Suppressor macrophage (primary cell): ENCODE data around the gene IGFBPL1.
"Not testable (repeated sequence)": the region's sequence is repeated elsewhere in the genome, so short reads cannot be mapped to it uniquely, and the experiment has no call there.

Experiments used
- DNase-seq, 4 experiments: peaks; one replicate each; pipeline ENCODE4 v3.0.0-alpha.2; 2020 to 2022
- total RNA-seq, 17 experiments: gene quantifications; one replicate each; lab custom pipeline; 2026; ENCODE audit warnings: mixed read lengths in 6 of 17, inconsistent platforms in 3 of 17; lab: John Stamatoyannopoulos, UW

Gene IGFBPL1, protein sequence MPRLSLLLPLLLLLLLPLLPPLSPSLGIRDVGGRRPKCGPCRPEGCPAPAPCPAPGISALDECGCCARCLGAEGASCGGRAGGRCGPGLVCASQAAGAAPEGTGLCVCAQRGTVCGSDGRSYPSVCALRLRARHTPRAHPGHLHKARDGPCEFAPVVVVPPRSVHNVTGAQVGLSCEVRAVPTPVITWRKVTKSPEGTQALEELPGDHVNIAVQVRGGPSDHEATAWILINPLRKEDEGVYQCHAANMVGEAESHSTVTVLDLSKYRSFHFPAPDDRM
- 0 to 2.0 (median 0.15) reads per million in 17 experiments for total RNA-seq

DNA sequence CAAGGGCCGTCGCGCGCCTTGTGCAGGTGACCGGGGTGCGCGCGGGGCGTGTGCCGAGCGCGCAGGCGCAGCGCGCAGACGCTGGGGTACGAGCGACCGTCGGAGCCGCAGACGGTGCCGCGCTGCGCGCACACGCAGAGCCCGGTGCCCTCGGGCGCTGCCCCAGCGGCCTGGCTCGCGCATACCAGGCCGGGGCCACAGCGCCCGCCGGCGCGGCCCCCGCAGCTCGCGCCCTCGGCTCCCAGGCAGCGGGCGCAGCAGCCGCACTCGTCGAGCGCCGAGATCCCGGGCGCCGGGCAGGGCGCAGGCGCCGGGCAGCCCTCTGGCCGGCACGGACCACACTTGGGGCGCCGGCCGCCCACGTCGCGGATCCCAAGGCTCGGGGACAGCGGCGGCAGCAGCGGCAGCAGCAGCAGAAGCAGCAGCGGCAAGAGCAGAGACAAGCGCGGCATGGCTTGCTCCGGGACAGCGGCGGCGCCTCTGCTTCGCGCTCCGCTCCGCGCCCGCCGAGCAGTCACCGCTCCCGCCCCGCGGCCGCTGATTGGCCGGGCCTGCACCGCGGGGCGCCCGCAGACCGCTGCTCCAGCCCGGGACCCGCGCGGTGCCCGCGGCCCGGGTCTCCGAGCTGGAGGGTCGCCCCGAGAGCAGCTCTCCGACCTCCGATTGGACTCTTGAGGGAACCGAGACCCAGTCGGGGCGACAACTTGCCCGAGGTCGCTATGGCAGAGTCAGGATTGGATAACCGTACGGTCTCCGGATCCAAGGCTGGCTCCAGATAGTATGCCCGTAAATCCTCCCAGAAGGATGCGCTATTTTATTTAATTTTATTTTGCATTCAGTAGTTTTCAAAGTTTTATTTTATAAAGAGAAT lies at the start of gene IGFBPL1:
TSS of gene IGFBPL1 (minus strand) at position 482 of the 871 bp plus-strand sequence. CDS start at position 452, 30 bp downstream.
- DNase-seq: peak; percentile 20 to 66 (median 32)

DNA sequence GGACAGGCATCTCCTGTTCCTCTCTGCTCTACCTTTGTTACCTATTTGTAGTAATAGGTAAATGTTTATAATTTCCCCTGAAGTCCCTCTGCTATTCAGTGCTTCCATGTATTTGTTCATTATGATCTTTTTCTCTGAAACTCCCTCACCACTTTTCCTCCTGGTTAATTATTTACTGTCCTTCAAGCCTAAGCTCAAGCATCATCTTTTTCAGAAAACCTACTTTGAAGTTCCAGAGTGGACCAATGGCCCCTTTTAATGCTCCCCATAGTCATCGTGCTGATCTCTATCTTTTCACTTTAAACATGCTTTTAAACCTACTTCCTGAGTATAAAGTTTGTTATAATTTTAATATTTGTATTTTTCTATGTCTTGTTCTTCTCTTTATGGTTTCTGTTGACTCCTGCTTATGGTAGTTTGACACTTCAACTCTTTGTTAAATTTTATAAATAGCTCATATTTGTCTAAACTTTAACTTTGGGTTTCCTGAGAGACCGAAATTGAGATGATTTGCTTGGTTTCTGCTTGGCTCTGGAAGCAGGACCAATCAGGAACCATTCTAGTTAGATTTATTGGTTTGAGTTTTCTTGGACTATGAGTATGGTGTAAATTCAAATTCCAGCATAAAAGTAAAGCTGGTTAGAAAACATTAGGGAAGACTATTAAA lies 48.5 kb upstream of the IGFBPL1 start:
- DNase-seq: not testable (repeated sequence)

DNA sequence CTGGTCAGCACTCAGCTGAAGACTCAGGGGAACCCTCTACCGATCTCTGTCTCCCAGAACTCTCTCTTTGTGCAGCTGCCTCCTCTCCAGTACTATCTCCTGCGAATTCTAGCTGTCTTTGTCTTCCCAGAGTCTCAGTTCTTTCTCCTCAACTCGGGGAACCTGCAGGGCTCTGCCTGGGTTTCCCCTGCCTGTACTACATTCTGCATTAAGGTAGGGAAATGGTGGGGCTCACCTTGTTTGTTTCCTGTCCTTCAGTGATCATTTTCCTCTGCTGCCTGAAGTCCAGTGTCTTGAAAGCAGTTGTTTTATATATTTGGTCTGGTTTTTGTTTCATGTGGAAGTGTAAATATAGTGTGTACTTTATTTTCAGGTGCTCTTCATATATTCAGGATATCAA lies 43.1 kb upstream of the IGFBPL1 start:
- no peak for DNase-seq

DNA sequence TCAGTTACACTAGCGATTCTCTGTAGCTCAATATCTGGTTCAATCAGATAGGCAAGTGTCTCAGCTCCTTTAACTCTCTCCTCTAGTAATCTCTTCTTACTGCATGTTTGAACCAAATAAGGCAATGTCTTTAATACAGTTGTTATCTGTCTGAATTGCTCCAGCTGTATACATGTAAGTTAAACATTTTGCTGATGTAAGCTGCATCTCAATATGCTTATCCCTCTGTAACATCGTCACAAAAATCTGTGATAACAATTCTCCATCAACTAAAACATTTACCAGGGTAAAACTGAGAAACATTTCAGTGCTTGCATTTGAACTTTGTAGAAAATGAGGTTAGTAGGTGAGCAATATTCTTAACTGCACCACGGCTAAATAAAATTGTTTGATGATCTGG lies 29.6 kb upstream of the IGFBPL1 start:
- DNase-seq: no peak

DNA sequence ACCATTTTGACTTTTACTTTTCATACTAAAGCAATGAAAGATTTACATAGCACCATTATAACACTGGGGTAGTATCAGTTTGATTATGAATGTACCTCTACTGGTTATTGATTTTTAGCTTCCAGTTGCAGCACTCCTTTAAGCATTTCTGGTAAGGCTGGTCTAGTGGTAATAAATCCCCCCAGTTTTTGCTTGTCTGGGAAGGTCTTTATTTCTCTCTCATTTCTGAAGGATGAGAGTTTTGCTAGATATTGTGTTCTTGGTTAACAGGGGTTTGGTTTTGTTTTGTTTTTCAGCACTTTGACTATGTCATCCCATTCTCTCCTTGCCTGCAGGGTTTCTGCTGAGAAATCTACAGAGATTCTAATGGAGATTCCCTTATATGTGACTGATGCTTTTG lies 26.9 kb upstream of the IGFBPL1 start:
- no peak for DNase-seq

DNA sequence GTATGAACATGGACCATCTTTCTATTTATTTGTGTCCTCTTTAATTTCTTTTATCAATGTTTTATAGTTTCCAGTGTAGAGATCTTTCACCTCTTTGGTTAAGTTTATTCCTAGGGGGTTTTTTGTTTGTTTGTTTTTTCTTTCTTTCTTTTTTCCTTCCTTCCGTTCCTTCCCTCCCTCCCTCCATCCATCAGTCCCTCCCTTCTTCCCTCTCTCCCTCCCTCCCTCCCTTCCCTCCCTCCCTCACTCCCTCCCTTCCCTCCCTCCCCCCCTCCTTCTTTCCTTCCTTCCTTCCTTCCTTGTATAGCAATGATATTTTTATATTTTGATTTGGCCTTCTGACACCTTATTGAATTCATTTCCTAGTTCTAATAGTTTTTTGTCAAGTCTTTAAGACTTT lies 23.4 kb upstream of the IGFBPL1 start:
- DNase-seq: no peak

DNA sequence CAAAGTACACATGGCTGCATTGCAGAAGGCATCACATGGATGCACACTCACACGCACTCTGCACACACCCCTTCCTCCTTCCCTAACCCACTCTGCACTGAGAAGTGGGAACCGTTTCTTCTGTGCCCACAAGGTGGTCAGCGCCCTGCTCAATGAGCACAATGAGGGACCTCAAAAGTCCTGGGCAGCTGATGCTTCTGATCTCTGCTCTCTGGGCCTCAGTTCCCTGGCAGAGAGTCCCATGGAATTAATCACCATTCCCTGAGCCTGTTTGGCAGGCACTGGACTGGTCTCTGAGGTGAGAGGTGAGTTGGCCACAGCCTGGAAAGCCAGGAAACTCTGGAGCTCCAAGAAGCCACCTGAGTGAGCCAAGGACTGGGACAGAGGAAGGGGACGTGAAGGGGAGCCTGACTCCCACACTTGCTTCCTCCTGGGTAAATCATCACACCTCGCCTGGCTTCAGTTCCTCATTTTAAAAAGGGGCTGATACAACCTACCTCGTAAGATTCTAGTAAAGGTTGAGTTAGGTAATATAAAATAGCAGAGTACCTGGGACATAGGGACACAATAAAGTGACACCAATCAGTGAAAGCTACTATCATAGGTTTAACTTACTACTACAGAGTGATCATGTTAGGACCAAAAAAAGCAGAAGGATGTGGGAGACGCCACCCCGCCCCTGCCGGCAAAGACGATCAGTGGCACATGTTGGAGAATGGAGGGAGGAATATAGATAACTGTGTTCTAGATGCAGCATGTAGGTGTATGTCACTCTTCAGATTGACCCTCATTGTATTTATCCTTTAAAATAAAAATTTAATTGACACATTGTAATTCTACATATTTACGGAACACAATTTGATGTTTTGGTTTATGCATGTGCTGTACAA lies 21.1 kb upstream of the IGFBPL1 start:
- peak in 3 of 4 experiments; percentile 11 to 42 (median 20) for DNase-seq

DNA sequence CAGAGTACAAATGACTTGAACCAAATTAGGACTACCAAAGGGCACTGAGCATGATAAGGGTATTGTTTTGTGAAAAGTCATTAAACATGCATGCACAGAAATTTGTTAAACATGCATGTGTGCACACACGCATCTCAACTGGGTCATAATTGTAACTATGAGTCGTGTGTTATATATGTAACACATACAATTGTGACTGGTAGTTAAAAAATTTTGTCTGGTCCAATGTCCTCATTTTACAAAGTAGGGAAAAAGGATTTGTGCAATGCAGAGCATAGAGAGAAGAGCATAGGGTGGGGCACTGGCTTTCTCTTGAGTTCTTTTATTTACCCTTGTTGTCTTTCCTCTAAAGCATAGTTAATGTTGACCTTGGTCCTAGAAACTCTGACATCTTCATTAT lies 19.3 kb upstream of the IGFBPL1 start:
- no peak for DNase-seq

DNA sequence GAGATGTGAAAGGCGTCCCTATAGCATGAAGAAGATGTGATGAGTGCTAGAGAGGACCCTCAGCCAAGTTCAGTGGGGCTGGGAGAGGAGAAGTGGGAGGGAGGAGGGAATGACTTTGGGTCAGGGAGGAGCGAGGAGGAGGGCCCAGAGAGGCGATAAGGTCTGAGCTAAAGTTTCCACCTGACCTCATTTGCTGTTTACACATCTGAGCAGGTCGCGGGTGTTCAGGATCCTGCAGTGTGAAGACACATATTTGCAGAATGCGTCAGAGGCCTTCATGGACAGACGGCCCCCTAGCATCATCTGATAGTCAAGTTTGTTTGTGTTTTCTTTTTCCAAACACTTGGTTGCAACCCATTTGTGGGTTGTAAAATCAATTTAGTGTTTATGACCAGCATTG lies 18.9 kb upstream of the IGFBPL1 start:
- no peak for DNase-seq

DNA sequence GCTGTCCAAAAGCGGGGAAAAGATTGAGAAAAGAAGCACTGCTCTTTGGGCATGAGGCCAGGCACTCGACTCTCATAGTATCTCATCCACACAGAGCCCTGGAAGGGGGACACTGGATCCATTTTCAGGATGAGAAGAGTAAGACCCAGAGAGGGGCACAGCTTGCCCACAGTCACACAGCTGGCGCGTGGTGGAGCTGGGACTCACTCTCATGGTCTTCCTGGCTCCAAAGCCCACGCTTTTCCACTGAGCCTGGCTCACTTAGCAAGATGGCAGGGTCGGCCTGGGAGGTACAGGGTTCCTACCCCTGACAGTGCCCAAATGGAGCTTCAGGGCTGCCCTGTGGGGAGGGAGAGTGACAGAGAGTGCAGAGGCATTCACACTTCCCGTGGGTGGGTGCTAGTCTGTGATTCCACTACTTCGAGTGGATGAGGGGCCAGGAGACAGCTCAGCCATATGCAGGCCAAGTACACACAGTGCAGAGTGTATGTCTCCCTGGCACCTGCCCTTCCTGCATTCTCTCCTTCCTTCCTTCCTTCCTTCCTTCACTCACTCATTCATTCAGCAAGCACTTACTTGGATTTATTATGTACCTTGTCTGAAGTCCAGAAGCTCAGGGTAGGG lies 18.3 kb upstream of the IGFBPL1 start:
- no peak for DNase-seq

DNA sequence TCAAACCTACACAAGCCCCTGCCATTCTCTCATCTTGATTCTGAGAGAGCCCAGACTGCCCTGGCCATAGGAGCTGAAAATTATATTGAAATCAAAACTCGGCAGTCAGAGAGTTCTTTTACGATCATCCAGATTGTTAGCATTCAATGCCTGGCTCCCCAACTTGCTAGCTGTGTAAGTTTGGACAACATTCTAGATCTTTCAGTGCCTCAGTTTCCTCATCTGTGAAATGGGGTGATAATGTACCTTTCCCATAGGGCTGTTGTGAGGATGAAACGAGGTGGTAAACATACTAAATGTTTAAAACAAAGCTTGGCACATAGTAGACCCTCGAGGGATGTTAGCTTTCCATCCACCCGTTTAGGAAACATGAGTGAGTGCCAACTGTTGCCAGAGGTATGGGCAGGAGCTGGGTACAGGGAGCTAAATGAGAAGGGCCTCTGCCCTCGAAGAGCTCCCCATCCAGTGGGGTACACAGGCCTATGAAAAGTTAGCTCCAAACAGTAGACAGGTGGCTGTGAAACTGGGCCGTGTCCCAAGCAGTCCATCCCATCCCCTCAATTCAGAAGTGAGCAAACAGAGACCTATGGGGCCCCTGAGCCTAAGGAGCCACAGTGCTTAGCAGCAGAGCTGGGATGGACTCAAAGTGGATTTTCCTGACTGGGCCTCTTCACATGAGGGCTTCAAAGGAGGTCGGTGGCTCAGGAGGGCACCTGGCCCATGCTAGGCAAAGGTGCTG lies 17.3 kb upstream of the IGFBPL1 start:
- DNase-seq: no peak

DNA sequence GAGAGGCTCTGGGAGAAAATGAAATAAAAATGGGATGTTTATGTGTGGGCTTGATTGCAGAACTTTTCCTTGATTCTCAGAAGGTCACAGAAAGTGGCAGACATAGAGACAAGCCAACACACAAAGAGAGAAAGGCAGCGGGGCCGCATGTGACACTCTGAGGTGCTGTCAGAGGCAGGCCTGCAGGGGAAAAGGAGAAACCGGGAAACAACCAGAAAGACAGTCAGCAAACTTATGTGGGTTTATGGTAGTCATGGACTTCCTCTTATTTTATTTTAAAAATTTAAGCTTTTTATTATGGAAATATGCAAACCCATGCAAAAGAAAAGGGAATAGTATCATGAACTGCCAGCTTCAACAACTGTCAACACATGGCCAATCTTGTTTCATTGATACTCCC lies 16.3 kb upstream of the IGFBPL1 start:
- peak; percentile 77 to 88 (median 82) for DNase-seq

DNA sequence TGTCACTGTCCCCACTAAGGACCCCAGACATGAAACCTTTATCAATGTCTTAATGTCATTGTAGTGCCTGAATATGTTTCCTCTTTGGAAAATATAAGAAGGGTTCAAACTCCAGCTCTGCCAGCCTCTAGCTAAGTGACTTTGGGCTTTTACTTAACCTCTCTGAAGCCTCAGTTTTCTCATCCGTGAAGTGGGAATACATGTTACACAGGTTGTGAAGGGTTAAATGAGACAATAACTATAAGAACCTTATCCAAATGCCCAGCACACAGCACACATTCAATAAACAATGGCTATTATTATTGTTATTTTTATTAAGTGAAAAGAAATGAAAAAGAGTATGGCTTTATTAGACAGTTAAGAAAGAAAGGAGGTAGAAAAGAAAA lies 15.7 kb upstream of the IGFBPL1 start:
- DNase-seq: no peak

DNA sequence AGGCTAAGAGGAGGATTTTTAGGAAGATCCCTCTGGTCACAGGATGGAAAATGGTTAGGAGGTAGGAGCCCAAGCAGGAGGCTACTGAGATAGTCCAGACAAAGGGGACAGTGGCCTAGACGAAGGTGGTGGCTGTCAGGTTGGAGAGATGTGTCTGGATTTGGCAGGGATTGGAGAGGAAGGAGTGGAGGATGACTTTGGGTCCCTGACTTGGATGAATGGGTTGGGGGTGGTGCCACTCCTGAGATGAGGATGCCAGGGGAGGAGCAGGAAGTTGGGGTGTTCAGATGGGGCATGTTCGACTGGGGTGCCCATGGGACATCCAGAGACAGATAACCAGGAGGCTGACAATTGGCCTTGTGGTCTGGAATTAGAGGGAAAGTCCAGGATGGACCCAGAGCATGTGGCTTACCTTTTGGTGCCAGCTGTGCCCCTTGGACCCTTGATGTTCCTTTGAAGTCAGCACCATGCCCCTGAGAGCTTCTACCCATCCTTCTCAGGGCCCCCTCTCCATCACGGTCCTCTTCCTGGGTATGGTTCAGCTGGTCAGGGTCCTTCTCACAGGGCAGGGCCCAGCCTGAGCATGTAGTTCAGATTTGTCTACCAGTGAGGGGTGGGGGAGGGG lies 15.1 kb upstream of the IGFBPL1 start:
- DNase-seq: no peak

DNA sequence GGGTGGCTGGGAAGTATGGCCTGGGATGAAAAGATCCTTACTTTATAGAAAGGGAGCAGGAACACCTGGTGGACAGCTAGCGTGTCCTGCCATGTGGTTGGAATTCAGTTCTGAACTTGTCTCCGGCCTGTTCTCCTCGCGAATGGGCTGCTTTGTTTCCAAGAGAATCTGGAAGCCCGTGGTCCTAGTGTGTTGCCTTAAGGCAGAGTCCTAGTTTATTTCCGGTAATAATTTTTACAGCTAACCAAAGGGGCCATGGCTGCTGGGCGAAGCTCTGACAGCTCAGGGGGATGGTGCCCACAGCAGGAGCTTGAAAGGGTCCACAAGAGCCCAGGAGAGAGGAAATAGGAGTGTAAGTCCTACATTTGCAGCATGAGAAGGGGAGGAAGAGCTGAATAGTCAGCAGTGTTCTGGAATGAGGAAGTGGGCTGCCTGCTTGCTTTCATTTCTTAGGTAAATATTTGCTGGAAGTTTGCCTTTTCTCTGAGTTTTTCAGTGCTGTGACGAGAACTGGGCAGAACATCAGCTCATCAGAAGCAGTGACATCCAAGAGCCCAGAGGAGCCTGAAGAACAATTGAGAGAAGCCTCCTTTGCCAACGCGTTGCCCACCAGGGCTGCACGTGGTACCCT lies 13.1 kb upstream of the IGFBPL1 start:
- peak in 3 of 4 experiments; percentile 41 to 49 (median 42) for DNase-seq

DNA sequence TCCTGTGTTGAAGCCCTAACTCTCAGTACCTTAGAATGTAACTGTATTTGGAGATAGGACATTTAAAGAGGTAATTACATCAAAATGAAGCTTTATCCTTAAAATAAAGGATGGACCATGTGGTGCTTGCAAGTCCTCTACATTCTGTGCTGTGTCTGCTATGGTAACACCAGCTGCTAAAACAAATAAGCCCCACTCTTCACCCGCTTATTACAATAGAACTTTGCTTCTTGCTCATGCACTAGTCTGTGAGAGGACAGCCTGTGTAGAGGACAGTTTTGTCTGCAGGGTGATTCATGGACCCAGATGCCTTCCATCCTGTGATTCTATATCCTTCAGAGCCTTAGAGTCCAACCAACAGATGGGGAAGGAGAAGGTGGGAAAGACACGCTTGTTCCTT lies 12.5 kb upstream of the IGFBPL1 start:
- no peak for DNase-seq

DNA sequence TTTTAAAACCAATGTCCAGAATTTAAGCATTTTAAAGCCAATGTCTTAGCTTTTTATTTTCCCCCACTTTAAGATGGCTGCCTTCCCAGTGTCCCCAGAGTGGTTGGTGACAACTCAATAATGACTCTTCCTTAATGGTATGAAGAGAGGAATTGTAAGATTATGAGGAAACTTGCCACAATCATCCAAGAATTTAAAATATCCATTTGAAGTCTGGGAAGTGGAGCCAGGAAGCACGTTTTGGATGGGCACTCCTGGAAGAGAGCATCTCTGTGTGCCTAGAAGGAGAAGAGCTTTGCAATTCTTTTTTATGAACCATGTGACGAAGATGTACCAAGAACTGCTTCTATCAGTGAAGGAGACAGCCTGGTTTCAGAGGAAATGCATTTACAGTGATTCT lies 11.3 kb upstream of the IGFBPL1 start:
- DNase-seq: no peak

DNA sequence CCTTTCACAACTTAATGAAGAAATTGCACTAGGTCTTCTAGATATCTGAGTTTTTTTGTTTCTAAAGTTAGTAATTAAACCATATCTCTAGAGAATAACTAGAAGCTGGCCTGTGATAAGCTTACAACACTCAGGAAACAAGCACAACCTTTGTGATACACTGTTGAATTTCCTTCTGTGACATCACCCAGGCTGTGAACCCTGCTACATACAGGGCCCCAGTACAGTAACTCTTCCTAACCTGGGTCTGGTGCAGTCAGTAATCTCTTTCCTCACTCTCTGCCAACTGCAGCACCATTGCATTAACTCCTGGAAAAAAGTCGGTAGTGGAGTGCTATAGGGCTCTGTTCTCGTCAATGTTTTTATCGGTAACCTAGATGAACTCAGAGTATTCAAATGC lies 10.6 kb upstream of the IGFBPL1 start:
- DNase-seq: no peak

DNA sequence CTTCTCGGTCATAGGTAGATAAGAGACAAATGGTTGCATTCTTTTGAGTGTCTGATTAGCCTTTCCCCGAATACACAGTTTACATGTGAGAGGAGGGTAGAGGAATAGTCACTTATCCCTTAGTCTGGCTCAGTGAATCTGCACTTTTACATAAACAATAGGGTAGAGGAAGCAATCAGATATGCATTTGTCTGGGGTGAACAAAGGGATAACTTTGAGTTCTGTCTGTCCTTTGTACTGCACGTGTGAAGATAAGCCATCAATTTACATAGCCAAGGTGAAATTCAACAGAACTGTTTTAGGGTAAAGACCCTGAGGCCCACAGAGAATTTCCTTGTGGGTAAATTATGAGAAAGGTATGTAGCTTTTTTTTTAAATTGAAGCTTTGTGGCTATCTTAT lies 10.1 kb upstream of the IGFBPL1 start:
- no peak for DNase-seq

DNA sequence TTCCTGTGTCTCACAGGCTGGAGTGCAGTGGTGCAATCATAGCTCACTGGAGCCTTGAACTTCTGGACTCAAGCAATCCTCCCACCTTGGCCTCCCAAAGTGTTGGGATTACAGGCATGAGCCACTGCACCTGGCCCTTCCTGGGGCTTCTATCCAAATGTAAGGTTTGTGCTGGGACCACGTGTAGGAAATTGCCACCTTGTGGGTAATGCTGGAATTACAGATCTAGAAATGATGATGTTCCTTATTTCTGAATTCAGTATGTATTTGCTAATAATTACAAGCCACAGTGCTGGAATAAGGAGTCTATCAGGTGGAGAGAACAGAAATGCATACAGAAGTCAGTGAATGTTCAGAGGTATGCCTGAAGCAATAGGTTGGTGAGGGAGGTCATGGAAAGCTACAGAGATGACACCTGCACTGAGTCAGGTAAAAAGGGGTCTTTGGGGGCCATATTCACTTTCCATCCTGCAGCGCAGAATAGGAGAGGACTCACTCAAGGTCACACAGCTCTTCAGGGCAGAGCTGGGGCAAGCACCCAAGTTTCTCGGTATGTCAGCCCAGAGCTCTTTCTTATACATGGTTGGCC lies 8.8 kb upstream of the IGFBPL1 start:
- peak; percentile 44 to 69 (median 60) for DNase-seq
